Prostate gland (tissue), 2 donors: ENCODE measurements around the gene PRDM1. TPM values are rescaled to one million over a fixed set of nuclear protein-coding genes. Genes with fewer than 3 reads are reported as not detected.
"Not testable (repeated sequence)": the region's sequence is repeated elsewhere in the genome, so short reads cannot be mapped to it uniquely, and the experiment has no call there.

ENCODE experiments used
- DNase-seq: peaks from one replicate; pipeline ENCODE4 v3.0.0-alpha.2; 2019; ENCODE audit warnings: low spot score
- H3K27ac ChIP-seq, 2 donors: fragments of 200-600 bp; sonication (generic); 2 replicates each; pipeline ENCODE4 v1.5.1; 2017 to 2019
- H3K27me3 ChIP-seq: fragments of 200-600 bp; sonication (generic); replicated peaks from 2 replicates; pipeline ENCODE4 v1.5.1; 2019; ENCODE audit not compliant: insufficient read depth
- H3K36me3 ChIP-seq, 2 donors: fragments of 200-600 bp; sonication (generic); 1 replicate in 1 of 2; 2 replicates in 1 of 2; pipeline versions ENCODE4 v1.5.1 to v1.8.1; 2017 to 2019
- H3K4me1 ChIP-seq: fragments of 200-600 bp; sonication (generic); replicated peaks from 2 replicates; pipeline ENCODE4 v1.5.1; 2019
- H3K4me3 ChIP-seq, 2 donors: fragments of 200-600 bp; sonication (generic); 2 replicates each; pipeline ENCODE4 v1.5.1; 2017 to 2019
- H3K9me3 ChIP-seq: fragments of 200-600 bp; sonication (generic); 2 replicates; pipeline ENCODE4 v1.5.1; 2017
- CTCF ChIP-seq, 4 experiments: fragments of 200-600 bp in 2 of 4; fragments of 450-650 bp in 2 of 4; sonication (generic) in 2 of 4; IDR thresholded peaks; 1 replicate in 3 of 4; 2 replicates in 1 of 4; pipeline ENCODE4 v1.5.1; 2016 to 2019; ENCODE audit warnings: antibody characterized with exemption in 4 of 4, mild to moderate bottlenecking in 2 of 4, moderate library complexity in 2 of 4
- POLR2A ChIP-seq: fragments of 450-650 bp; IDR thresholded peaks from one replicate; pipeline ENCODE4 v1.6.1; 2016; ENCODE audit warnings: antibody characterized with exemption, mild to moderate bottlenecking
- POLR2AphosphoS5 ChIP-seq: sonication (generic); formaldehyde crosslinking; IDR thresholded peaks from one replicate; pipeline ENCODE4 v1.6.1; 2017; ENCODE audit warnings: antibody characterized with exemption
- WGBS: methylation state at CpG from one replicate; pipeline ENCODE4 v1.1.5; 2018; 5-methylcytosine and 5-hydroxymethylcytosine counted together
- intact Hi-C: fragments of 100-400 bp; cut with DNase I; formaldehyde crosslinking; loops from one replicate; pipeline ENCODE4 v1.14.2; 2022
- total RNA-seq, 2 donors: library from RNA; depleted of rRNA; stranded (reverse); fragments of >200 nt; gene quantifications; one replicate each; pipeline ENCODE4 v1.1.0, GENCODE V29; 2016

PRDM1 gene
- total RNA-seq, 2 donors from 2014 or later: 3.5 TPM

- no peak for TF ChIP-seq CTCF (IDR thresholded peaks at IDR 0.05)
- Histone ChIP-seq H3K9me3 (no peaks in the 10 kb centered on the region), H3K4me1 (no peaks in the 10 kb centered on the region), H3K27me3 (no peaks in the 10 kb centered on the region), H3K4me3 (no peak overlapping the region), H3K36me3 (no peaks in the 10 kb centered on the region), H3K27ac (no peak overlapping the region)
- intact Hi-C loops: no loop called here
- 90% methylated on average over 2 of the region's 2 CpGs for WGBS
- DNase-seq: no peak
These were observed 60.8 kb downstream of the PRDM1 start for GRCh38 chr6:106146852-106147351.

- Histone ChIP-seq H3K27ac (no peak overlapping the region), H3K27me3 (no peaks in the 10 kb centered on the region), H3K4me1 (no peaks in the 10 kb centered on the region), H3K9me3 (no peaks in the 10 kb centered on the region), H3K36me3 (no peaks in the 10 kb centered on the region), H3K4me3 (no peak overlapping the region)
- intact Hi-C loops: no loop called here
- WGBS: 63% methylated on average over 1 of the region's 2 CpGs
- no peak for DNase-seq
- TF ChIP-seq POLR2A (no peak), CTCF (IDR thresholded peaks at IDR 0.05) (no peak), POLR2AphosphoS5 (no peak)
These were observed 61.3 kb downstream of the PRDM1 start for GRCh38 chr6:106147476-106147875.

- intact Hi-C loops: no loop called here
- no peak overlapping the region for H3K27ac ChIP-seq
- no peak overlapping the region for H3K4me3 ChIP-seq
- H3K9me3 ChIP-seq: no peaks in the 10 kb centered on the region
- no peaks in the 10 kb centered on the region for H3K27me3 ChIP-seq
- no peak for DNase-seq
- H3K4me1 ChIP-seq: no peaks in the 10 kb centered on the region
- 95% methylated on average over 1 of the region's 1 CpG for whole genome bisulfite sequencing
- no peak for TF ChIP-seq POLR2A
- no peak for TF ChIP-seq POLR2AphosphoS5
- TF ChIP-seq CTCF (IDR thresholded peaks at IDR 0.05): no peak
- H3K36me3 ChIP-seq: no peaks in the 10 kb centered on the region
These were observed 63.4 kb downstream of the PRDM1 start for GRCh38 chr6:106149472-106150069.

- H3K9me3 ChIP-seq, intact Hi-C loops, DNase-seq, H3K27ac ChIP-seq, H3K36me3 ChIP-seq, H3K27me3 ChIP-seq, H3K4me3 ChIP-seq, H3K4me1 ChIP-seq: not testable (repeated sequence)
- 90% methylated on average over 3 of the region's 3 CpGs for WGBS
These were observed 66.3 kb downstream of the PRDM1 start for GRCh38 chr6:106152476-106152875.

- WGBS: 89% methylated on average over 4 of the region's 4 CpGs
- Histone ChIP-seq H3K27me3 (no peaks in the 10 kb centered on the region), H3K9me3 (no peaks in the 10 kb centered on the region), H3K4me3 (no peak overlapping the region), H3K4me1 (no peaks in the 10 kb centered on the region), H3K27ac (no peak overlapping the region), H3K36me3 (no peaks in the 10 kb centered on the region)
- intact Hi-C loops: no loop called here
- DNase-seq: no peak
- TF ChIP-seq POLR2A (no peak), POLR2AphosphoS5 (no peak), CTCF (IDR thresholded peaks at IDR 0.05) (no peak)
These were observed 66.8 kb downstream of the PRDM1 start for GRCh38 chr6:106152952-106153351.
